RCC 7860 (cell line): ENCODE results near the gene KLHL7.
"Not testable (repeated sequence)": the region's sequence is repeated elsewhere in the genome, so short reads cannot be mapped to it uniquely, and the experiment has no call there.

Experiments
- DNase-seq: peaks from one replicate; pipeline ENCODE4 v3.0.0-alpha.2; 2015; ENCODE audit warnings: low spot score
- FAIRE-seq: peaks from 2 replicates; lab custom pipeline; 2012; peaks lifted over from hg19 to GRCh38; lab: Jason Lieb, UNC

The KLHL7 gene

DNA sequence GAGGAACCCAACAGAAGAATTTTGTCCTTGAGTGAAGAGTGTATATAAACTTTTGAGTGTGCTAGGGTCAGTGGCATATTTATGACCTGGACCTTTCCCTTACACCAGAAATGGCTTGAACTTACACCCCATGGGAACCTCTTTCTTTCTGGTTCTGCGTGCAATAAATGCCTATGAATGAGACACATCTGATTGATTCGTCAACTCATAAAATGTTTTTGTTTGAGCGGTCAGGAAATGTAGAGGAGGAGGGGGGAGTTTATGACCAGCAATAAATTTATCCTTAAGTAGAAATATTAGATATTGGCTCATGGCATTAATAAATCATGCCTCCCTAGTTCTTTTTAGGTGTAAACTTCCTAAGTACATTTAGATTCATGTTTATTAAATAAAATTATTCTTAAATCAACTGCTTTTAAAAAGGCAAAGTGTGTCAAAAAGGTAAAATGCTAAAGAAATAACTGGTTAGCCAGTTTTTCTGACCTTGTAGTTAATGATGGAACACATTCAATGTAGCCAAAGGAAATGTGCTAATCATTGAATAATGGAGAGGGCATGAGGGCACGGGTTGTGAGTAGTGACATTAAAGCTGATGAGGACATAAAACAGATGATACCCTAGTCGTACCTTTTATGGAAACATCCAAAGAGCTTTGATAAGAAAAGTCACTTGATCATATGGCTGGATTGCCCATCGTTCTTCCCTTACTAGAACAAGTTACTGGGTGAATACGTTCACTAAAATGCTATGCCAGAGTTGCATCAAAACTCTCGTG, 62.7 kb downstream of the KLHL7 start:
- DNase-seq (no peak), FAIRE-seq (no peak)

DNA sequence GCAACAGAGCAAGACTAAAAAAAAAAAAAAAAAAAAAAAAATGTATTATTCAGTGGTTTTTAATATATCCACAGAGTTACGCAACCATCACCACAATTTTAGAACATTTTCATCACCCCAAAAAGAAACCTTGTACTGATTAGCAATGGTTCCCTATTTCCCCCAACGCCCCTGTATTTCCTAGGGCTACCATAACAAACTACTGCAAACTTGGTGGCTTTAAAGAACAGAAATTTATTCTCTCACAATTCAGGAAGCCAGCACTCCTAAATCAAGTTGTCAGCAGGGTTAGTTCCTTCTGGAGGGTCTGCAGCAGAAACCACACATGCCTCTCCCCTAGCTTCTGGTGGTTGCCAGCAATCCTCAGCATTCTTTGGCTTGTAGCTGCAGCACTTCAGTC, 70.4 kb downstream of the KLHL7 start:
- no peak for FAIRE-seq
- no peak for DNase-seq

DNA sequence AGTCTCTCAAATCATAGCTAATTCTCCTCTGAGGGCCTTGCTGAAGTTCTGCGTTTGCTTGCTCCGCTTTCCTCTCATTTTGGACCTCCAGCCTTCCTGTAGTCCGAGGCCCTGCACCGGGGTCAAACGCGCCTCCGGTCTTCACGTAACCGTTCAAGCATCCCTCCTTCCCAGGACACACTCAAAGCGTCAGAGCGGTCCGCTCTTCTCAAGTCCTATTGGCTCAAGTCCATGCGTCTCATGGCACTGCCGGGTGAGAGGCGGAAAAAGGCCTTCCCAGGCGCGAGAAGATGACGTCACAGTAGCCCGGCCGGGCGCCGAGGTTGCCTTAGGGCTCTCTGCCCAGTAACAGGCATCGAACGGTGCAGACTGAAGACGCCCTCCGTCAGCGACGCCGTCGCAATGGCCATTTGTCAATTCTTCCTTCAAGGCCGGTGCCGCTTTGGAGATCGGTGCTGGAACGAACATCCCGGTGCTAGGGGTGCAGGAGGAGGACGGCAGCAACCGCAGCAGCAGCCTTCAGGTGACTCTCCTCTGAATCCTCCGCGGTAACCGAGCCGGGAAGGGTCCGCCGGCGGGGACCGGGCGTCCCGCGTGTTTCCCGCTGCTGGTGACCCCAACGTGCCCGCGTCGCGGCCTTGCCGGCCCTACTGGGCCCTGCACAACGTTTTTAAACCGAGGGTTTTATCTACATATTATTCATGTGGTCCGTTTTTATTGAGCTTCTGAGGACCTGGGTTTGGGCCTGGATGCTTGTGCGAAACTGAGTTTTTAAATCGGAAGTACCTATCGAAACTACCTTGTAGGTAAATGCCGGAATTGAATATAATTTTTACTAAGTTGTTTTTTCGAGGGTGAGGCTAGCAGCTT, 76.3 kb downstream of the KLHL7 start, which contains the start of gene NUP42:
Gene NUP42 (plus strand): TSS at position 365 of the 870 bp plus-strand sequence. CDS start 38 bp downstream, at position 403.
- peak; percentile 98 for DNase-seq
- peak; percentile 92 for FAIRE-seq

DNA sequence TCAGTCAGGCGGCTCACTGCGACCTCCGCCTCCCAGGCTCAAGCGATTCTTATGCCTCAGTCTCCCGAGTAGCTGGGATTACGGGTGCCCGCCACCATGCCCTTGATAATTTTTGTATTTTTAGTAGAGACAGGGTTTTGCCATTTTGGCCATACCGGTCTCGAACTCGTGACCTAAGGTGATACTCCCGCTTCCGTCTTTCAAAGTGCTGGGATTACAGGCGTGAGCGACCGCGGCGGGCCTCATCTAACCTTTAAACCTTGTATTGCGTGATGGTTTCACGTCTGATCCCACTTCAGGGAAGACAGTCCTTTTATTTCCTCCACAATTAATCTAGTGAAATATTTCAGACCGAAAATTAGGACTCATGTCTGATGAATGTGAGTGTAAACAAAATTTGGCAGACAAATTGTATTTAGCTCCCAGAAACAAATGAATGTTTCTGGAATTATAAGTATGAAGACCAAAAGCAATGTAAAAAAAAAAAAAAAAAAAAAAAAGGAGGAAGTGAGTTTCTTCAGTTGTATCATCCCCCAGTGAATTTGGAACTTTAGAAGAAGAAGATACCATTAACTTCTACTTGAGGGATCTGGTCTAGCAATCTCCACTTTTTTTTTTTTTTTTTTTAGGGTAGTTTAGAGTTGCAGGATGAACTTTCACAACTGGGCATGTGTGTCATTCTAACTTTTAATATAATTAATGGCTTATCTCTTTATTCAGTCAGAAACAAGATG, 77.9 kb downstream of the KLHL7 start:
- FAIRE-seq (no peak), DNase-seq (no peak)

DNA sequence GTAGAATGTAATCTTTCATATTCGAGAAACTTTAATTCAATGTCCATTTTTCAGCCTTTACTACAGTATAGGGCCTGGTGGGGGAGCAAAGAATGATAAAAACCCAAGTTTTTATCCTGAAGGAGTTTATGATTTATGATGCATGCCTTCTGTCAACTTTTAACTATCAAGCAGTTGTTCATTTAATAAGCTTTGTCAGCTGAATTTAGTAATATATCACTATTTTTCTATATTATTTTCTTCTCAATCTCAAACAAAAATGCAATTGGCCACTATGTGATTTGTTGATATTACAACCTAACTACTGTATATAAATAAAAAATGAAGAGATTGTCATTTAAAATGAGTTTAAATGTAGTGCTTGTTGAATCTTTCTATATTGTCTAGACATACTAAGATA, 78.7 kb downstream of the KLHL7 start:
- FAIRE-seq (no peak), DNase-seq (no peak)

DNA sequence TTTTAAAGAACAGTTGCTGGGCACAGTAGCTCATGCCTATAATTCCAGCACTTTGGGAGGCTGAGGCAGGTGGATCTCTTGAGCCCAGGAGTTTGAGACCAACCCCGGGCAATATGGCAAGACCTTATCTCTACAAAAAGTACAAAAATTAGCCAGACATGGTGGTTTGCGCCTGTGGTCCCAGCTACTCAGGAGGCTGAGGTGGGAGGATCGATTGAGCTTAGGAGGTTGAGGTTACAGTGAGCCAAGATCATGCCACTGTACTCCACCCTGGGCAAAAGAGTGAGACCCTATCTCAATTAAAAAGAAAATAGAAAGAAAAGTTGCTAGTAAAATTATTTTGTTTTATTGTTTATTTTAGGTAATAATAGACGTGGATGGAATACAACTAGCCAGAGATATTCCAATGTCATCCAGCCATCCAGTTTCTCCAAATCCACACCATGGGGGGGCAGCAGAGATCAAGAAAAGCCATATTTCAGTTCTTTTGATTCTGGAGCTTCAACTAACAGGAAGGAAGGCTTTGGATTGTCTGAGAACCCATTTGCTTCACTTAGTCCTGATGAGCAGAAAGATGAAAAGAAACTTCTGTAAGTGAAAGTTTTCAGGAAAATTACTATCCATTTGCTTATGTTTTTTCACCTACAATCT, 79.2 kb downstream of the KLHL7 start:
- FAIRE-seq: peak; percentile 46
- no peak for DNase-seq

DNA sequence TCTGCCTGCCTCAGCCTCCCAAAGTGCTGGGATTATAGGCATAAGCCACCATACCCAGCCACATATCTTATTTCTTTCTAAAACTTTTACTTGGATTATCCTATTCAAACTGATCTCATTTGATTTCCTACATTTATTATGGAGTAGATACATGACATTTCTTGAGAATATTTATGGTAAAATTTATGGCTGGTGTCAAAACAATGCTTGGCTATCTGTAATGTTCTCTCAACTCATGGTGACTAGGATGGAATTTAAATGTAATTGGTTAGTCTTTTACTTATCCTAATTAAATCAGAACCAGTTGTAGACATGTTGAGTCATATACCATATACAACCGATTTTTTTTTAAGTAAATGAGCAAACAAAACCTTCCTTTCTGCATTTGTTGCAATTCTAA, 80.4 kb downstream of the KLHL7 start:
- no peak for FAIRE-seq

GRCh38 chr7:23191022-23191421, 85.4 kb downstream of the KLHL7 start:
- FAIRE-seq (no peak), DNase-seq (no peak)

More for the DNA sequence above, 80.4 kb downstream of the KLHL7 start:
- no peak for DNase-seq

- FAIRE-seq, DNase-seq: not testable (repeated sequence)
Observed at GRCh38 chr7:23193650-23194227, 88.2 kb downstream of the KLHL7 start.

GRCh38 chr7:23196306-23196705, 90.7 kb downstream of the KLHL7 start:
- FAIRE-seq: no peak
- no peak for DNase-seq

DNA sequence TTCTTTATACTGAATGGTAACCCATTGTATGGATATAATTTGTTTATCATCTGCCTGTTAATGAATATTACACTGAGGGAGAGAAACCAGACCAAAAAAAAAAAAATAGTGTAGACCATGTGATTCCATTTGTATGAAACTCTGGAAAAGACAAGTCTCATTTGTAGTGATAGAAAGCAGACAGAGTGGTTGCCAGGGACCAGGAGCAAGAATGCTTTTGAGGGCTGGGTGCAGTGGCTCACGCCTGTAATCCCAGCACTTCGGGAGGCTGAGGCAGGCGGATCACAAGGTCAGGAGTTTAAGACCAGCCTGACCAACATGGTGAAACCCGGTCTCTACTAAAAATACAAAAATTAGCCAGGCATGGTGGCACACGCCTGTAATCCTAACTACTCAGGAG, 92.2 kb downstream of the KLHL7 start:
- DNase-seq, FAIRE-seq: not testable (repeated sequence)

DNA sequence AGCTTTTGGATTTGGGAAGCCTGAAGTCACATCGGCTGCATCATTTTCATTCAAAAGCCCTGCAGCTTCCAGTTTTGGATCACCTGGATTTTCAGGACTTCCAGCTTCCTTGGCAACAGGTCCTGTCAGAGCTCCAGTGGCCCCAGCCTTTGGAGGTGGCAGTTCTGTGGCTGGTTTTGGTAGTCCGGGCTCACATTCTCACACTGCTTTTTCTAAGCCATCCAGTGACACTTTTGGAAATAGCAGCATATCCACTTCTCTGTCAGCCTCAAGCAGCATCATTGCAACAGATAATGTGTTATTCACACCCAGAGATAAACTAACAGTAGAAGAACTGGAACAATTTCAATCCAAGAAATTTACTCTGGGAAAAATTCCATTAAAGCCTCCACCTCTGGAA, 94.7 kb downstream of the KLHL7 start:
- DNase-seq (no peak), FAIRE-seq (no peak)

DNA sequence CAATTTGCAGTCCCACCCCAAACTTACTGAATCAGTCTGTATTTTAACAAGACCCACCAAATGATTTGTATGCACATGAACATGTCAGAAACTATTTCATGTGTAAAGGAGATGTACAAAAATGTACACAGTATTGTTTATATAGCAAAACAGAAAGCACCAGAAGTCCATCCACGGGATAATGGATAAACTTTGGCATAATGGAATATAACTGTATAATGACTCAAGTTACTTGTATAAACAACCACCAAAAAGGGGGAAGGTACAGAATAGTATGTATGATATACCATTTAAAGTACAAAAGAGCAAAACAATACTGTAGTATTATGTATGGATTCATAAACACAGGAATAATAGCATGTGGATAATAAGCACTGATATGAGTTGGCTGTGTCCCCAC, 98.7 kb downstream of the KLHL7 start:
- DNase-seq: no peak
- FAIRE-seq: no peak

GRCh38 chr7:23205577-23205908, 100.0 kb downstream of the KLHL7 start:
- DNase-seq: no peak
- FAIRE-seq: no peak

GRCh38 chr7:23205909-23206767, 100.6 kb downstream of the KLHL7 start:
- no peak for FAIRE-seq
- no peak for DNase-seq

GRCh38 chr7:23207021-23207420, 101.4 kb downstream of the KLHL7 start:
- DNase-seq: no peak
- FAIRE-seq: no peak

DNA sequence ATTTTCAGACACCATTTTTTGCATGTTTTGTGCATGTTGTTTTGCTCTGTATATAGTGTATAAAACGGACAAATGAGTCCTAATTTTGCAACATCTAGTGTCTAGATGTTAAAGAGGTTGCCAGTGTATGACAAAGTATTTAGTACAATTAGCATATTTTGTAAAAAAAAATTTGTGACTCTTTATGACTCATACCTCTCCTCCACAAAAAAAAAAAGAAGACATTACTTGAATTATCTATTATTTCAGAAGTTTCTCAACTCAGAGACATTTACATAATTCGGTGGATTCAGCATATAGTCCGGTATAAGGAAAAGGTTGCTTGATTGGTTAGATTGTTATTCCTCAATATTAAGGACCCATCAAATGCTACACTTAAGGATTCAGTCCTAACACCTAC, 102.3 kb downstream of the KLHL7 start:
- FAIRE-seq: no peak
- DNase-seq: no peak

DNA sequence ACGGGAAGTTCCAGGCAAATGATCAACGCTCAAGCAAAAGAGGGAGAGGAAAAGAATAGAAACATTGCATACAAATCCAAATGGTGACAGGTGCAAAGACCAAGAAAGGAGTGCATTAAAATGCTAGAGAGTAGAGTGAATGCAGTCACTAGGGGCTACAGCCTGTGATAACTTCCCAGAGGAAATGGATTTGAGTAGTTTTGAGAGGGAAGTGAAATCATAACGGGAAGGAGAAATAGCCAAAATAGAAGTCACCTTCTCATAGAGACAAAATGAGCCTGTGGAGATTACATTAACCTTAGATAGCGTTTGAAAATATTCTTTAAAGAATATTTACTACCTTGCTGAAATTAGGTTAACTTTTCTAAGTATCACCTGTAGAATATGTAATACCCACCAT, 102.7 kb downstream of the KLHL7 start:
- FAIRE-seq (no peak), DNase-seq (no peak)

DNA sequence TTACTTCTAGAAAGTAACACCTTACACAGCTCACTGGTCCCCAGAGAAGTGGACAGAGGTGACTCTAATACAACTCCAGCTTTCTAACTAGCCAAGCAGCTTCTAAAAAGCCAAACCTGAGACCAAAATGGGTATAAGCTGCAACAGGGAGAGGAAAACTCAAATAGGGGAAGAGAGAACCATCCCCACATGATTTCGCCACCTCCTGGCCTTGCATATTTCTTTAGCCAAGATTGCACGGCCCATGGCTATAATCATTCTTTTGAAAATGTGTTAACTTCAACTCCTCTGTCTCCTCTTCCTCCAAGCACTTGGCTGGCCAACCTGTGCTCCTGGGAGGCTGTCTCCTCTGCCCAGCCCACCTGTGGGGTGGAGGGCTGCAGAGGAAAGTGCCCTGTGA, 104.9 kb downstream of the KLHL7 start:
- DNase-seq (no peak), FAIRE-seq (no peak)

GRCh38 chr7:23211589-23211988, 106.0 kb downstream of the KLHL7 start:
- no peak for DNase-seq
- no peak for FAIRE-seq
